LHCN-M2 (cell line): ENCODE data around the gene MYD88. TPM values are rescaled to one million over a fixed set of nuclear protein-coding genes. Genes with fewer than 3 reads are reported as not detected.
A peak's percentile ranks its signal among the peaks of the same experiment; 100 is the strongest.

Source experiments
- DNase-seq: peaks from one replicate; pipeline ENCODE4 v3.0.0-alpha.2; 2012; ENCODE audit warnings: low read depth
- polyA plus RNA-seq: library from polyadenylated mRNA; unstranded; fragments of >200 nt; gene quantifications from one replicate; pipeline ENCODE4 v1.2.1, GENCODE V29; 2012; ENCODE audit warnings: missing spikeins
- total RNA-seq: library from RNA; depleted of rRNA; stranded (reverse); fragments of >200 nt; gene quantifications from 2 replicates; pipeline ENCODE4 v1.2.3, GENCODE V29; 2014; rRNA removed

Gene MYD88
- total RNA-seq: 9.3 and 11.4 TPM in 2 replicates
- 30.6 TPM for polyA plus RNA-seq

- DNase-seq: peak; percentile 59
These were observed at the start of gene MYD88 for GRCh38 chr3:38138349-38139190. Gene MYD88 (plus strand): TSS chr3:38138661. CDS start chr3:38138701, 40 bp downstream.

- DNase-seq: no peak
These were observed 49.3 kb upstream of the MYD88 start for GRCh38 chr3:38089163-38089562.

- DNase-seq: no peak
These were observed 48.0 kb upstream of the MYD88 start for GRCh38 chr3:38090453-38090852.

GRCh38 chr3:38094999-38095398 is 43.5 kb upstream of the MYD88 start:
- no peak for DNase-seq

- no peak for DNase-seq
These were observed 42.6 kb upstream of the MYD88 start for GRCh38 chr3:38095669-38096483.

GRCh38 chr3:38097446-38098375 is 40.8 kb upstream of the MYD88 start:
- DNase-seq: no peak

GRCh38 chr3:38098376-38098723 is 40.1 kb upstream of the MYD88 start:
- DNase-seq: no peak

GRCh38 chr3:38099518-38099917 is 38.9 kb upstream of the MYD88 start:
- DNase-seq: no peak

- DNase-seq: no peak
These were observed 38.0 kb upstream of the MYD88 start for GRCh38 chr3:38100498-38100897.

GRCh38 chr3:38101811-38102443 is 36.5 kb upstream of the MYD88 start:
- no peak for DNase-seq

GRCh38 chr3:38102444-38102814 is 36.0 kb upstream of the MYD88 start:
- DNase-seq: no peak

GRCh38 chr3:38105525-38105924 is 32.9 kb upstream of the MYD88 start:
- DNase-seq: no peak

- DNase-seq: no peak
These were observed 30.4 kb upstream of the MYD88 start for GRCh38 chr3:38107911-38108648.

- DNase-seq: no peak
These were observed 29.5 kb upstream of the MYD88 start for GRCh38 chr3:38108649-38109579.

GRCh38 chr3:38109580-38110313 is 28.7 kb upstream of the MYD88 start:
- DNase-seq: no peak

- DNase-seq: no peak
These were observed 28.0 kb upstream of the MYD88 start for GRCh38 chr3:38110314-38111050.

GRCh38 chr3:38111201-38111600 is 27.3 kb upstream of the MYD88 start:
- no peak for DNase-seq
